Stimulated activated CD8-positive, alpha-beta memory T cell treated with anti-CD3 and anti-CD28 coated beads, Interleukin-2, amount 100 ng/mL, for 48 hours (primary cell): Measurements from ENCODE around the gene SLC39A7.

Experiments
- DNase-seq, 2 donors: peaks; one replicate each; pipeline ENCODE4 v3.0.0-alpha.2; 2020; ENCODE audit warnings: low read depth in 2 of 2

SLC39A7 gene

GRCh38 chr6:33200219-33201146 is at the start of gene SLC39A7, which contains the start of gene RXRB:
SLC39A7 (plus strand) TSS chr6:33200867; CDS start chr6:33201246, 379 bp downstream.
RXRB (minus strand) TSS chr6:33200665; CDS start chr6:33200476, 189 bp downstream.
- peak; percentile 98 for DNase-seq

- DNase-seq: no peak
These were observed 49.6 kb upstream of the SLC39A7 start for GRCh38 chr6:33151050-33151449.

- DNase-seq: no peak
These were observed 46.3 kb upstream of the SLC39A7 start for GRCh38 chr6:33154349-33154748.

- no peak for DNase-seq
These were observed 44.1 kb upstream of the SLC39A7 start for GRCh38 chr6:33156561-33156960.

GRCh38 chr6:33156964-33157363 is 43.7 kb upstream of the SLC39A7 start:
- no peak for DNase-seq

GRCh38 chr6:33160096-33160495 is 40.6 kb upstream of the SLC39A7 start:
- no peak for DNase-seq

GRCh38 chr6:33160728-33161344 is 39.8 kb upstream of the SLC39A7 start:
- DNase-seq: no peak

- peak; percentile 71 to 81 for DNase-seq
These were observed 39.0 kb upstream of the SLC39A7 start for GRCh38 chr6:33161354-33162331.

- no peak for DNase-seq
These were observed 37.1 kb upstream of the SLC39A7 start for GRCh38 chr6:33163540-33163939.

- no peak for DNase-seq
These were observed 36.5 kb upstream of the SLC39A7 start for GRCh38 chr6:33164176-33164575.

- no peak for DNase-seq
These were observed 35.8 kb upstream of the SLC39A7 start for GRCh38 chr6:33164665-33165373.

GRCh38 chr6:33165581-33166258 is 34.9 kb upstream of the SLC39A7 start:
- no peak for DNase-seq

GRCh38 chr6:33166363-33166762 is 34.3 kb upstream of the SLC39A7 start:
- DNase-seq: no peak

- DNase-seq: no peak
These were observed 33.9 kb upstream of the SLC39A7 start for GRCh38 chr6:33166811-33167210.

GRCh38 chr6:33167374-33168283 is 33.0 kb upstream of the SLC39A7 start:
- no peak for DNase-seq

GRCh38 chr6:33168284-33168601 is 32.4 kb upstream of the SLC39A7 start:
- DNase-seq: no peak

- no peak for DNase-seq
These were observed 32.0 kb upstream of the SLC39A7 start for GRCh38 chr6:33168639-33169038.

GRCh38 chr6:33169291-33170175 is 31.1 kb upstream of the SLC39A7 start:
- DNase-seq: no peak
